Islet precursor cell (in vitro differentiated cells): ENCODE results near the gene TBATA.

Experiments
- DNase-seq: peaks from one replicate; pipeline ENCODE4 v3.0.0-alpha.2; 2018

TBATA gene, protein sequence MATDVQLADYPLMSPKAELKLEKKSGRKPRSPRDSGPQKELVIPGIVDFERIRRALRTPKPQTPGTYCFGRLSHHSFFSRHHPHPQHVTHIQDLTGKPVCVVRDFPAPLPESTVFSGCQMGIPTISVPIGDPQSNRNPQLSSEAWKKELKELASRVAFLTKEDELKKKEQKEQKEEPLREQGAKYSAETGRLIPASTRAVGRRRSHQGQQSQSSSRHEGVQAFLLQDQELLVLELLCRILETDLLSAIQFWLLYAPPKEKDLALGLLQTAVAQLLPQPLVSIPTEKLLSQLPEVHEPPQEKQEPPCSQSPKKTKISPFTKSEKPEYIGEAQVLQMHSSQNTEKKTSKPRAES

GRCh38 chr10:70785190-70785589 lies at the start of gene TBATA:
Gene TBATA, minus strand, starts transcription at chr10:70785377. Its CDS starts 1,998 bp downstream, at chr10:70783379.
- DNase-seq, result no peak

GRCh38 chr10:70834441-70835151 lies 49.4 kb upstream of the TBATA start:
- no peak for DNase-seq

GRCh38 chr10:70834021-70834420 lies 48.8 kb upstream of the TBATA start:
- no peak for DNase-seq

- DNase-seq, result no peak
These were observed 48.4 kb upstream of the TBATA start for GRCh38 chr10:70833601-70834000.

- no peak for DNase-seq
These were observed 47.8 kb upstream of the TBATA start for GRCh38 chr10:70832852-70833528.

GRCh38 chr10:70832221-70832620 lies 47.0 kb upstream of the TBATA start:
- DNase-seq, result no peak

- no peak for DNase-seq
These were observed 45.0 kb upstream of the TBATA start for GRCh38 chr10:70830164-70830563.

- DNase-seq, result no peak
These were observed 44.4 kb upstream of the TBATA start for GRCh38 chr10:70829543-70829942.

GRCh38 chr10:70828923-70829322 lies 43.7 kb upstream of the TBATA start:
- no peak for DNase-seq

DNA sequence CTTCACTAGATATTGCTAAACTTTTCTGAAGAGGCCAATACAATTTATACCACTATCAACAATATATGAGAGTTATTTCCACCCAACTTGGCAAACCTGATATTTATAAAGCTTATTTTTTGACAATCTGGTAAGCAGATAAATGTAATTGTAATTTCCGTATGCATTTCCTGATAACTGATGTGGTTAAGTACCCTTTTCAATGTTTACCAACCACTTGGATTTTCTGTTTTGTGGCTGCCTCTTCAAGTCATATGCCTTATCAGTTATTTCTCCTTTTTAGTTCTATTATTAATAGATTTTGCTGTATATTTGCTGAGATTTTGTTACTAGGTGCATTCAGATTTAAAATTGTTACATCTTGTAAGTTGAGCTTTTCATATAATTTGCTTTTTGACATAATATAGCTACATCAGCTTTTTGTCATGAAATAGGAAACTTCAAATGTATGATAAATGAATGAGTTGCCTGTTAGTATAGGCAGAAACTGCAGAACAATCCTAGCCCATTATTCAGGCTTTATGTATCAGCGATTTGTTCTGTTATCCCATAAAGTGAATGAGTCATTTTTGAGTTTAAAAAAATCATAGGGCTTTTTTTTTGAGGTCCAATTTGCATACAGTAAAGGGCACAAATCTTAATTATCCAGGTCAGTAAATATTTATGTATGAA lies 42.0 kb upstream of the TBATA start:
- no peak for DNase-seq

- DNase-seq, result no peak
These were observed 37.1 kb upstream of the TBATA start for GRCh38 chr10:70822076-70822820.

DNA sequence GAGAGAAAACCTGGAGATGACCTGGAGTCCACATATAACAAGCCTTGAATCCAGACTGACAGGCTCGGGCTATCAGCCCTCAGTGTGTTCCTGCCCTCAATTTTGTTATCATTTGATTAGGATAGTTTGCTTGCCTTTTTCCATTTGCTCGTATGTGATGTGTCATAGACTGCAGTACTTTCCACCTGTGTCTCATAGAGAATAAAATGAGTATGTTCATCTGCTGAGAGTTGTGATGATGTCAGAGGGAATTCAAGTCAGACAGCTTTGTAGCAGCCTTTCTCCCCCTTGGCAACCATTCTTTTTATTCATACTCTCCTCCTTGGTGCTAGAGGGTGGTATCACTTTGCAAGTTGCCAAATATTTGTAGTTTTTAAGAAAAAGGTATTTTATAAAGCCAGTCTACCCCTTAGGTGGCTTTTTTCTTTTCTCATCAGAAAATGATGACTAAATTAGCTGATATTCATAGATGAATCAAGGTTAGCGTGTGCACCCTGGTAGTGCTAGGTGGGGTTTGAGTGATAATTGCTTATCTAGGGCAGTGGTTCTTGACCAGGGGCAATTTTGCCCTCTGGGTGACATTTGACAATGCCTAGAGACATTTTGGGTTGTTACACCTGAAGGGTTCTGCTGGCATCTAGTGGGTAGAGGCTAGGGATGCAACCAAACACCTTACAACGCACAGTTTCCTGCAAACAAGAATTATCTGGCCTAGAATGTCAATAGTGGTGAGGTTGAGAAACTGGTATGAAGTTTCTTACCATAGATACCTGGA lies 36.0 kb upstream of the TBATA start:
- no peak for DNase-seq

GRCh38 chr10:70816220-70816894 lies 31.2 kb upstream of the TBATA start:
- peak; percentile 92 for DNase-seq

GRCh38 chr10:70815504-70816219 lies 30.5 kb upstream of the TBATA start, which contains the start of gene SGPL1:
Gene SGPL1, plus strand, starts transcription at chr10:70815948. Its CDS starts 906 bp downstream, at chr10:70816854.
- peak; percentile 92 for DNase-seq

DNA sequence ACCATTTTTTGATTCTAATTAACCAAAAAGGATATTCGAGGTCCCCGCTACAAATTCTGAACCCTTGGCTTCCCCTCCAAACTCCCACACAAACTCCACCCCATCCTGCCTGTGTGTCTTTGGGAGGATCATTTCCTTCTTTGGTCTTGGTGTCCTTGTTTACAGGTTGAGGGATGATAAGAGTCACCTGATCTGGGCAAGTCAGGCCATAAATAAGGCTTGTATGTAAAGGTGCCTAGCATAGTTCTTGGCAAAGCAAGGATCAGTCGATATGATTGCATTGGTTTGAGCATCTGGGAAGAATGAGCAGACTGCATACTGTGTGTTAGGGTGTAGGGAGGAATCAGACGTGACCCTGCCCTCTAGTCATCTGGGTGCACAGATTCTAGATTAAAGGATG lies 28.9 kb upstream of the TBATA start:
- no peak for DNase-seq

DNA sequence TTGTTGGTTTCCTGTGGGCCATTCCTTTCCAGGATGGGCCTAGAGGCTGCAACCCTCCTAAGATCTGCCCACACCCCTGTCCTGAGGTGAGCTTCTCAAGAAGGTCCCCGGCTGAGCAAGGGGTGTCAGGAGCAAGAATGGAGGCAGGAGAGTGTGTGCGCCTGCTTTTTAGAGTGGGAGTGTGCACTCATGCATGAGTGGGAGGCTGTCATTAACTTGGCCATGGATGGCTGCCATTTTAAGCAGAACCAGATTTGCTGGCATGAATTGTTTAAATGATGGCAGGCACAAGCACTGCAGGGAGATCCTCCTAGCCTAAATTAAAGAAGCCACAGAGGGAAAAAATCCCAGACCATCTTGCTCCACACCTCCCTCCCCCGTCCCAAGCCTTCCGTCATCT lies 27.6 kb upstream of the TBATA start:
- no peak for DNase-seq

DNA sequence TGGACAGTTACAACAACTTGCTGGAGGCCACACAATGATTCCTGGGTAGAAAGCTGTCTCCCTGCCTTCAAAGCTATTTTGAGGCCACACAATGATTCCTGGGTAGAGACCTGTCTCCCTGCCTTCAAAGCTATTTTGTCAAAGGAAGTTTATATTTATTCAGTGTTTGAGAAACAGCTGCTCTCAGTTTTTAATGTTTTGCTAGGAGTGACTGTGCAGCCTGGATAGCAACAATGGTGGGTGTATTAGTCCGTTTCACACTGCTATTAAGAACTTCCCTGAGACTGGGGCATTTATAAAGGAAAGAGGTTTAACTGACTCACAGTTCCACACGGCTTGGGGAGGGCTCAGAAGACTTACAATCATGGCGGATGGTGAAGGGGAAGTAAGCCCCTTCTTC lies 26.7 kb upstream of the TBATA start:
- DNase-seq, result no peak

GRCh38 chr10:70810967-70811366 lies 25.8 kb upstream of the TBATA start:
- DNase-seq, result no peak

GRCh38 chr10:70809726-70810125 lies 24.5 kb upstream of the TBATA start:
- peak; percentile 69 for DNase-seq

GRCh38 chr10:70809011-70809611 lies 23.9 kb upstream of the TBATA start:
- no peak for DNase-seq
